Kidney tubule cell (primary cell): ENCODE measurements around the gene PLPPR3.
"Not testable (repeated sequence)": the region's sequence is repeated elsewhere in the genome, so short reads cannot be mapped to it uniquely, and the experiment has no call there.

Experiments used
- DNase-seq: peaks from one replicate; pipeline ENCODE4 v3.0.0-alpha.2; 2018; ENCODE audit warnings: low spot score

The PLPPR3 gene

GRCh38 chr19:829129-829758, 7.5 kb upstream of the PLPPR3 start:
- no peak for DNase-seq

DNA sequence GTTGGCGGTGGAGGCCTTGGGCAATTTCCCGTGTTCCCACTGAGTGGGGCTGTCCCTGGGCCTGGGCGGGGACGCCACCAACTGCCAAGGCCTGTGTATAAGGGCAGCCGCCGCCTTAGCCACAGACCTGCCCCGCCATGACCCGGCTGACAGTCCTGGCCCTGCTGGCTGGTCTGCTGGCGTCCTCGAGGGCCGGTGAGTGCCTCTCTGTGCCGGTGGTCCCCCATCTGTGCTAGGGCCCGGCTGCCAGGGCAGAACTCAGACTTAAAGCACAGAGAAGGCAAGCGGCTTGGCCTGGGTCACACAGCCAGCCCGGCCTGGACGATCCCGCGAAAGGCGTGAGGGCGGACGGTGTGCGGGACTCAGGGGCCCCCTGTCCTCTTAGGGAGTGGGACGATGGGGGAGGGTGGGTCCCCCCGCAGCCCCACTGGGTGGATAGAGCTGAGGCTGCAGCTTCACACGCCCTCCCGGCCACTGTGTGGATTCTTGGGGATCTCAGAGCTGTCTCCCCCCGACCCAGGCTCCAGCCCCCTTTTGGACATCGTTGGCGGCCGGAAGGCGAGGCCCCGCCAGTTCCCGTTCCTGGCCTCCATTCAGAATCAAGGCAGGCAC, 6.1 kb upstream of the PLPPR3 start, which contains the start of gene AZU1:
TSS of gene AZU1 (plus strand) at position 128 of the 612 bp plus-strand sequence. CDS start at position 138, 10 bp downstream.
- no peak for DNase-seq

GRCh38 chr19:827314-827709, 5.6 kb upstream of the PLPPR3 start:
- no peak for DNase-seq

DNA sequence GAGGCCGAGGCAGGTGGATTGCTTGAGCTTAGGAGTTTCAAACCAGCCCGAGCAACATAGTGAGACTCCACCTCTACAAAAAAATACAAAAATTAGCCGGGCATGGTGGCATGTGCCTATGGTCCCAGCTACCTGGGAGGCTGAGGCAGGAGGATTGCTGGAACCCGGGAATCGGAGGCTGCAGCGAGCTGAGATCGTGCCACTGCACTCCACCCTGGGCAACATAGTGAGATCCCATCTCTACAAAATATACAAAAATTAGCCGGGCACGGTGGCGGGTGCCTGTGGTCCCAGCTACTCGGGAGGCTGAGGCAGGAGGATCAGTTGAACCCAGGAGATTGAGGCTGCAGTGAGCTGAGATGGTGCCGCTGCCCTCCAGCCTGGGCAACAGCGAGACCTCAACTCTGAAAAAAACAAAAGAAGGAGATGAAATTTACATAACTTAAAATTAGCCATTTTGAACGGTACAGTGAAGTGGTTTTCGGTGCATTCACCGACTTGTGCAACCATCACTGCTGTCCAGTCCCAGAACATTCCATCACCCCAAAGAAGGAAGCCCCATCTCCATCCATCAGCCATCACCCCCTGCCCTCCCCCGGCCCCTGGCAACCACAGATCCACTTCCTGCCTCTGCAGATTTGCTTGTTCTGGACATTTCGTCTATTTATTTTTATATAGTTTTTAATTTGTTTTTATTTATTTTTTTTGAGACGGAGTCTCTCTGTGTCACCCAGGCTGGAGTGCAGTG, 4.3 kb upstream of the PLPPR3 start:
- no peak for DNase-seq

GRCh38 chr19:824885-825284, 3.1 kb upstream of the PLPPR3 start:
- DNase-seq: no peak

- DNase-seq: no peak
These were observed 1.9 kb upstream of the PLPPR3 start for GRCh38 chr19:823565-824121.

GRCh38 chr19:821231-821824, 427 bp downstream of the PLPPR3 start:
- DNase-seq: no peak

- not testable (repeated sequence) for DNase-seq
These were observed 1.5 kb downstream of the PLPPR3 start for GRCh38 chr19:820212-820611.

GRCh38 chr19:816500-816857, 5.3 kb downstream of the PLPPR3 start:
- DNase-seq: no peak

DNA sequence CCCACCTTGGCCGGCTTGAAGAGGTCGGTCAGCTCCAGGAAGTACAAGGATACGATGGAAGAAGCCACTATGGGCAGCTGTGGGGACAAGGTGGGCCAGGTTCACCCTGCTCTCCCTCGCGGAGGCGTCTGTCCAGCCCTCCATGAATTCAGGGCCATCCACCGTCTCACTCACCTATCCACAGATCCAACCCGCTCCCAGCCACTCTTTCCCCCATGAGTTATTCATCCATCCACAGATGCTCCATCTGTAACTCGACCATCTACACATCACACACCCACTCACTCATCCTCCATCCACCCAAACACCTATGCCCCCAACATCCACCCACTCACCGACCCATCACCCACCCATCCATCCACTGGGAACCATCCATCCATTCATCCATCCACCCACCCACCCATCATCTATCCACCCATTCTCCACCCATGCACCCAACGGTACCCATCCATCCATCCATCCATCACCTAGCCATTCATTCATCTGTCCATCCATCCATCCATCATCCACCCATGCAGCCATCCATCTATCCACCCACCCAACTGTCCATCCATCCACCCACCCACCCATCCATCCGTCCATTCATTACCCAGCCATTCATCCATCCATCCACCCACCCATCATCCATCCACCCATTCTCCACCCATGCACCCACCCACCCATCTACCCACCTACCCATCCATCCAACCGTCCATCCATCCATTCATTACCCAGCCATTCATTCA, 5.8 kb downstream of the PLPPR3 start:
- DNase-seq: no peak

DNA sequence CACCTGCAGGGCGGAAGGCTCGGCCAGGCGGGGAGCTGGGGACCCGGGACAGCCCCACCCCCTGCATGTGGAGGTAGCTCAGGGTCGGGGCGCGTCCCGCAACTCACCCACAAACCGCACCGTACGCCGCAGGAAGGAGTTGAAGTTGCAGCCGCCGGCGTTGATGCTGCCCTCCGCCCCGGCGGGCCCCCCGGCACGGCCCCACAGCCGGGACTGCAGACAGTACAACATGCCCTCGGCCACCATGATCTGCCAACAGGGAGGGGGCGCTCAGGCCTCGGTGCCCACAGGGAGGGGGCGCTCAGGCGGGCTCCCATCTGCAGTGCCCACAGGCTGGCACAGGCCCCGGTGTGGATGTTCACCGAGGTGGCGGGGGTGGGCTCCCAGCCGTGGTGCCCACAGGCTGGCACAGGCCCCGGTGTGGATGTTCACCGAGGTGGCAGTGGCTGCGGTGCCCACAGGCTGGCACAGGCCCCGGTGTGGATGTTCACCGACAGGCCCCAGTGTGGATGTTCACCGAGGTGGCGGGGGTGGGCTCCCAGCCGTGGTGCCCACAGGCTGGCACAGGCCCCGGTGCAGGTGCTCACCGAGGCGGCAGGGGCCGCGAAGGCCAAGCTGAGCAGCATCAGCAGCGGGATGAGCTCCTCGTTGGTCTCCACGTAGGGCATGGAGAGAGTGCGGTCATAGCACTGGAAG, 6.5 kb downstream of the PLPPR3 start:
- DNase-seq: no peak

DNA sequence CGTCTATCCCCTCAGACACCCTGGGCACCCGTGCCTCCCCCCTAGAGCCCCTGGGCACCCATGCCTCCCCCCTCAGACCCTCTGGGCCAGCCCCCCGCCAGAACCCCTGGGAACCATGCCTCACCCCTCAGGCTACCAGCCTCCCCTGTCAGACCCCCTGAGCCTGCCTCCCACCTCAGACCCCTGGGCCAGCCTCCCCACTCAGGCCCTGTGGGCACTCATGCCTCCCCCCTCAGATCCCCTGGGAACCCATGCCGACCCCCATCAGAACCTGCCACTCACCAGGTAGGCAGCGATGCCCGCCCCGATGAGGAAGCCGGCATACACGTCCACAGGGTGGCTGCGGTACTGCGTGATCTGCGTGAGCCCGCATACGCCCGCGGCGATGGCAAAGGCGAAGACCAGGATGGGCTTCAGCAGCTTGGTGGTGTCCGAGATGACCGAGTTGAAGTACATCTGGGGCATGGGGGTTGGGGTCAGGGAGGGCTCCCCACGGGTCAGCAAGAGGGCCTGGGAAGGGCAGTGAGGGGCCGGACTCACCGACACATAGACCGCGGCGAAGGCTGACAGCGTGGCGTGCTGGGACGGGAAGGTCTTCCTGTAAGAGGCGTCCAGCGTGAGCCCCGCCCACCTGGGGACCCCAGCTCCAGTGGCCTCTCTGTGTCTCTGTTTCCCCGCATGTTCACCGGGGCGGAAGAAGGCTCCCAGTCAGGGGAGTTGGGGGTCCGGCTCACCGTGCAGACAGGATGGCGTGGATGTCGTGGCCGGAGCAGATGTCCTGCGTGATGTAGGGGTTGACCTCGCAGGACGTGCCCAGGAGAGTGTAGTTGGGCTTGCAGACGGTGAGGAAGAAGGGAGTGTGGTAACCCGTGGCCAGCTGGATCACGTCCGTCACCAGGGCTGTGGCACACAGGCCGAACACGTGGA, 7.3 kb downstream of the PLPPR3 start:
- no peak for DNase-seq

GRCh38 chr19:813219-814151, 8.3 kb downstream of the PLPPR3 start:
- no peak for DNase-seq

DNA sequence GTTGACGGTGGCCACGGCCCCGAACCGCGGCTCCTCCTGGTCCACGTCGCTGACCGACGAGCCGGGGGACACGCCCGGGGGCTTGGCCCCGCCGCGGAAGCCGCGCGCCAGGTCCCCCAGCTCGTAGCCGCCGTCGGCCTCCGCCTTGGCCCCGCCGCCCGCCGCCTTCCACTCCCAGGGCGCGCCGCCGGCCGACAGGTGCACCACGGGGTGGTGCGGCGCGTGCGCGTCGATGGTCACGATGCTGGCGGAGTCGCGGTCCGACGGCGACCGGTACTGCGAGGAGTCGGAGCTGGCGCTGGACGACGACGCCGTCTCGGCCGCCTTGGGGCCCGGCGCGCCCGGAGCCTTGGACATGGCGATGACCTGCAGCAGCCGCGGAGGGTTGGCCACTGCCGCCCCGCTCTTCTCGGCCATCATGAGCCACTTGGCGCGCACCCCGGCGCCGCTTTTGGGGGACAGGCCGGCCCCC, 9.0 kb downstream of the PLPPR3 start:
- DNase-seq: no peak

GRCh38 chr19:812049-812746, 9.6 kb downstream of the PLPPR3 start:
- no peak for DNase-seq

DNA sequence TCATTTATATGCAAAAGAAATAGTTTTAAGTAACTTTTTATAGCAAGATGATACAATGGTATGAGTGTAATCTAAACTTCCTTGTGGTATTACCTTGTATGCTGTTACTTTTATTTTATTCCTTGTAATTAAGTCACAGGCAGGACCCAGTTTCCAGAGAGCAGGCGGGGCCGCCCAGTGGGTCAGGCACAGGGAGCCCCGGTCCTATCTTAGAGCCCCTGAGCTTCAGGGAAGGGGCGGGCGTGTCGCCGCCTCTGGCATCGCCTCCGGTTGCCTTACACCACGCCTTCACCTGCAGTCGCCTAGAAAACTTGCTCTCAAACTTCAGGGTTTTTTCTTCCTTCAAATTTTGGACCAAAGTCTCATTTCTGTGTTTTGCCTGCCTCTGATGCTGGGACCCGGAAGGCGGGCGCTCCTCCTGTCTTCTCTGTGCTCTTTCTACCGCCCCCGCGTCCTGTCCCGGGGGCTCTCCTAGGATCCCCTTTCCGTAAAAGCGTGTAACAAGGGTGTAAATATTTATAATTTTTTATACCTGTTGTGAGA, 10.2 kb downstream of the PLPPR3 start:
- DNase-seq: no peak

DNA sequence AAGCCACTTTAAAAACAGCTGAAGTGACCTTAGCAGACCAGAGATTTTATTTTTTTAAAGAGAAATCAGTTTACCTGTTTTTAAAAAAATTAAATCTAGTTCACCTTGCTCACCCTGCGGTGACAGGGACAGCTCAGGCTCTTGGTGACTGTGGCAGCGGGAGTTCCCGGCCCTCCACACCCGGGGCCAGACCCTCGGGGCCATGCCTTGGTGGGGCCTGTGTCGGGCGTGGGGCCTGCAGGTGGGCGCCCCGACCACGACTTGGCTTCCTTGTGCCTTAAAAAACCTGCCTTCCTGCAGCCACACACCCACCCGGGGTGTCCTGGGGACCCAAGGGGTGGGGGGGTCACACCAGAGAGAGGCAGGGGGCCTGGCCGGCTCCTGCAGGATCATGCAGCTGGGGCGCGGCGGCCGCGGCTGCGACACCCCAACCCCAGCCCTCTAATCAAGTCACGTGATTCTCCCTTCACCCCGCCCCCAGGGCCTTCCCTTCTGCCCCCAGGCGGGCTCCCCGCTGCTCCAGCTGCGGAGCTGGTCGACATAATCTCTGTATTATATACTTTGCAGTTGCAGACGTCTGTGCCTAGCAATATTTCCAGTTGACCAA, 10.8 kb downstream of the PLPPR3 start:
- no peak for DNase-seq
